ENCODE data around the gene TNIK. TPM values are rescaled to one million over a fixed set of nuclear protein-coding genes. Genes with fewer than 3 reads are reported as not detected.

TNIK gene
- total RNA-seq, 4 donors from 2014 or later = 32.9 to 52.0 (median 40.2) TPM

- Histone ChIP-seq H3K9me3 (no peaks in the 10 kb centered on the region), H3K36me3 (peaks cover 0 to 9% (median under 1%) of the 10 kb centered on the region in 4 donors), H3K27me3 (no peaks in the 10 kb centered on the region), H3K4me1 (peaks cover 0 to 13% (median 3%) of the 10 kb centered on the region in 4 donors), H3K27ac (no peak overlapping the region), H3K4me3 (no peak overlapping the region)
- TF ChIP-seq POLR2A (IDR thresholded peaks at IDR 0.05) = no peak
- WGBS, 2 donors (ENCODE audit: low coverage in 1 of 2) = 91 to 100% methylated on average over 1 of the region's 1 CpG
- in situ Hi-C loops (cut with MboI; ENCODE audit: low pct_ligation_motif_present in 1 of 4, low pct_unique_long_range_greater_than_20kb in 1 of 4, low sequenced_read_pairs in 3 of 4) (no loop called here), intact Hi-C loops (cut with DNase I; ENCODE audit: low total_unique reads) (no loop called here)
- DNase-seq = no peak
These were observed 398.5 kb downstream of the TNIK start for GRCh38 chr3:171061749-171062148.

- Histone ChIP-seq H3K4me1 (peaks cover 0 to 13% (median 3%) of the 10 kb centered on the region in 4 donors), H3K4me3 (no peak overlapping the region), H3K36me3 (no peaks in the 10 kb centered on the region), H3K27ac (no peak overlapping the region), H3K9me3 (no peaks in the 10 kb centered on the region), H3K27me3 (no peaks in the 10 kb centered on the region)
- no peak for TF ChIP-seq CTCF (IDR thresholded peaks at IDR 0.05)
- no peak for TF ChIP-seq POLR2A (IDR thresholded peaks at IDR 0.05)
- no peak for TF ChIP-seq POLR2AphosphoS5 (IDR thresholded peaks at IDR 0.05)
- TF ChIP-seq EP300 (IDR thresholded peaks at IDR 0.05; ENCODE audit: low read depth) = no peak
- intact Hi-C loops (cut with DNase I; ENCODE audit: low total_unique reads) (no loop called here), in situ Hi-C loops (cut with MboI; ENCODE audit: low pct_ligation_motif_present in 1 of 4, low pct_unique_long_range_greater_than_20kb in 1 of 4, low sequenced_read_pairs in 3 of 4) (no loop called here)
- 85 to 89% methylated on average over 3 of the region's 3 CpGs for WGBS, 2 donors (ENCODE audit: low coverage in 1 of 2)
- DNase-seq = no peak
These were observed 400.2 kb downstream of the TNIK start for GRCh38 chr3:171059978-171060377.

GRCh38 chr3:171058873-171059603, 401.2 kb downstream of the TNIK start:
- in situ Hi-C loops (cut with MboI; ENCODE audit: low pct_ligation_motif_present in 1 of 4, low pct_unique_long_range_greater_than_20kb in 1 of 4, low sequenced_read_pairs in 3 of 4) = no loop called here

GRCh38 chr3:171058058-171058457, 402.1 kb downstream of the TNIK start:
- H3K36me3 ChIP-seq = no peaks in the 10 kb centered on the region
- peaks cover 0 to 13% (median 3%) of the 10 kb centered on the region in 4 donors for H3K4me1 ChIP-seq
- H3K27me3 ChIP-seq = no peaks in the 10 kb centered on the region
- 82 to 86% methylated on average over 1 of the region's 1 CpG for WGBS, 2 donors (ENCODE audit: low coverage in 1 of 2)
- intact Hi-C loops (cut with DNase I; ENCODE audit: low total_unique reads) = no loop called here
- no peak overlapping the region for H3K27ac ChIP-seq
- no peak overlapping the region for H3K4me3 ChIP-seq
- TF ChIP-seq POLR2AphosphoS5 (IDR thresholded peaks at IDR 0.05) (no peak), POLR2A (IDR thresholded peaks at IDR 0.05) (no peak), CTCF (IDR thresholded peaks at IDR 0.05) (no peak), EP300 (IDR thresholded peaks at IDR 0.05; ENCODE audit: low read depth) (no peak)
- in situ Hi-C loops (cut with MboI; ENCODE audit: low pct_ligation_motif_present in 1 of 4, low pct_unique_long_range_greater_than_20kb in 1 of 4, low sequenced_read_pairs in 3 of 4) = no loop called here
- DNase-seq = no peak
- no peaks in the 10 kb centered on the region for H3K9me3 ChIP-seq

More at GRCh38 chr3:171058873-171059603, 401.2 kb downstream of the TNIK start:
- DNase-seq = no peak
- no peak for TF ChIP-seq CTCF (IDR thresholded peaks at IDR 0.05)
- TF ChIP-seq EP300 (IDR thresholded peaks at IDR 0.05; ENCODE audit: low read depth) = no peak
- TF ChIP-seq POLR2A (IDR thresholded peaks at IDR 0.05) = no peak
- H3K27me3 ChIP-seq = no peaks in the 10 kb centered on the region
- H3K27ac ChIP-seq = no peak overlapping the region
- H3K4me1 ChIP-seq = peaks cover 0 to 13% (median 3%) of the 10 kb centered on the region in 4 donors
- no peak overlapping the region for H3K4me3 ChIP-seq
- H3K36me3 ChIP-seq = no peaks in the 10 kb centered on the region
- intact Hi-C loops (cut with DNase I; ENCODE audit: low total_unique reads) = no loop called here
- no peaks in the 10 kb centered on the region for H3K9me3 ChIP-seq

- DNase-seq = no peak
- H3K9me3 ChIP-seq = no peaks in the 10 kb centered on the region
- H3K27me3 ChIP-seq = no peaks in the 10 kb centered on the region
- WGBS, 2 donors (ENCODE audit: low coverage in 1 of 2) = 93 to 100% methylated on average over 1 of the region's 1 CpG
- H3K4me1 ChIP-seq = peaks cover 0 to 13% (median 3%) of the 10 kb centered on the region in 4 donors
- no peak overlapping the region for H3K4me3 ChIP-seq
- intact Hi-C loops (cut with DNase I; ENCODE audit: low total_unique reads) = no loop called here
- no peaks in the 10 kb centered on the region for H3K36me3 ChIP-seq
- in situ Hi-C loops (cut with MboI; ENCODE audit: low pct_ligation_motif_present in 1 of 4, low pct_unique_long_range_greater_than_20kb in 1 of 4, low sequenced_read_pairs in 3 of 4) = no loop called here
- no peak overlapping the region for H3K27ac ChIP-seq
- TF ChIP-seq POLR2A (IDR thresholded peaks at IDR 0.05) (no peak), POLR2AphosphoS5 (IDR thresholded peaks at IDR 0.05) (no peak), EP300 (IDR thresholded peaks at IDR 0.05; ENCODE audit: low read depth) (no peak), CTCF (IDR thresholded peaks at IDR 0.05) (no peak)
These were observed 403.1 kb downstream of the TNIK start for GRCh38 chr3:171057072-171057471.
